Left lung (tissue), 10 donors: Measurements from ENCODE around the gene ZNF799. TPM values are rescaled to one million over a fixed set of nuclear protein-coding genes. Genes with fewer than 3 reads are reported as not detected.

ENCODE experiments used
- ATAC-seq: fragments of 200-7000 bp; cut with Tn5 transposase; one replicate; pipeline ENCODE4 v1.9.1; 2020; ENCODE audit warnings: moderate library complexity
- DNase-seq, 4 donors: peaks; one replicate each; pipeline ENCODE4 v3.0.0-alpha.2; 2013 to 2020
- H3K27ac ChIP-seq, 2 donors: fragments of 200-600 bp; sonication (generic) in 1 of 2; one replicate each; pipeline versions ENCODE4 v1.5.0 to v1.8.0; 2020 to 2021
- H3K27me3 ChIP-seq, 2 donors: fragments of 200-600 bp; sonication (generic) in 1 of 2; one replicate each; pipeline versions ENCODE4 v1.5.0 to v1.8.0; 2020 to 2021
- H3K36me3 ChIP-seq, 2 donors: fragments of 200-600 bp; sonication (generic) in 1 of 2; one replicate each; pipeline versions ENCODE4 v1.5.0 to v1.8.0; 2020 to 2021
- H3K4me1 ChIP-seq, 2 donors: fragments of 200-600 bp; one replicate each; pipeline ENCODE4 v1.8.0; 2021
- H3K4me3 ChIP-seq, 2 donors: fragments of 200-600 bp; sonication (generic) in 1 of 2; one replicate each; pipeline versions ENCODE4 v1.5.0 to v1.8.0; 2020 to 2021; ENCODE audit warnings: mild to moderate bottlenecking in 1 of 2
- H3K9me3 ChIP-seq, 2 donors: fragments of 200-600 bp; sonication (generic) in 1 of 2; one replicate each; pipeline versions ENCODE4 v1.5.0 to v1.8.0; 2020 to 2021
- CTCF ChIP-seq, 2 donors: fragments of 200-600 bp; sonication (generic) in 1 of 2; IDR thresholded peaks; one replicate each; pipeline versions ENCODE4 v1.5.0 to v1.8.0; 2021; ENCODE audit warnings: antibody characterized with exemption in 2 of 2
- intact Hi-C, 2 donors: fragments of 100-400 bp; cut with DNase I; formaldehyde crosslinking; loops; one replicate each; pipeline versions ENCODE4 v1.11.2 to v1.14.2; 2022
- polyA plus RNA-seq, 6 donors: library from polyadenylated mRNA; unstranded; fragments of 120-200 nt; gene quantifications; one replicate each; pipeline ENCODE4 v1.2.1, GENCODE V29; 2013; ENCODE audit not compliant: insufficient read length in 6 of 6
- total RNA-seq, 2 donors: library from RNA; stranded (reverse); fragmentation: NEBNext Ultra II Directional; extraction: Animal tissue kit (Norgen Biotek cat#: 25700); gene quantifications; one replicate each; pipeline ENCODE4 v1.2.1, GENCODE V29; 2021
- donor health status: DM: no; HTN: yes; CAD: no.
- donor health status: DM: no; HTN: no; CAD: no.

ZNF799 gene
- total and polyA plus RNA-seq, 8 donors = 4.2 to 14.8 (median 9.9) TPM

- no peak for ATAC-seq
Observed at GRCh38 chr19:12380444-12380737, 20.7 kb downstream of the ZNF799 start.

GRCh38 chr19:12379732-12380443 lies 21.2 kb downstream of the ZNF799 start:
- no peak for TF ChIP-seq CTCF (IDR thresholded peaks at IDR 0.05)
- H3K27ac ChIP-seq = no peak overlapping the region

More at GRCh38 chr19:12380444-12380737, 20.7 kb downstream of the ZNF799 start:
- Histone ChIP-seq H3K4me1 (no peaks in the 10 kb centered on the region), H3K27ac (no peak overlapping the region), H3K27me3 (no peaks in the 10 kb centered on the region), H3K4me3 (no peak overlapping the region), H3K36me3 (peaks cover 0 to 41% of the 10 kb centered on the region in 2 donors), H3K9me3 (peaks cover 0 to 84% of the 10 kb centered on the region in 2 donors)
- no peak for TF ChIP-seq CTCF (IDR thresholded peaks at IDR 0.05)
- intact Hi-C loops = no loop called here
- DNase-seq = no peak

GRCh38 chr19:12374026-12374425 lies 27.0 kb downstream of the ZNF799 start:
- no peak for TF ChIP-seq CTCF (IDR thresholded peaks at IDR 0.05)
- H3K9me3 ChIP-seq = peaks cover 0 to 37% of the 10 kb centered on the region in 2 donors
- no peak overlapping the region for H3K27ac ChIP-seq
- no peaks in the 10 kb centered on the region for H3K36me3 ChIP-seq
- intact Hi-C loops = no loop called here
- H3K4me1 ChIP-seq = no peaks in the 10 kb centered on the region
- ATAC-seq (no peak), DNase-seq (no peak)
- no peak overlapping the region for H3K4me3 ChIP-seq
- H3K27me3 ChIP-seq = no peaks in the 10 kb centered on the region

More at GRCh38 chr19:12379732-12380443, 21.2 kb downstream of the ZNF799 start:
- peaks cover 0 to 41% of the 10 kb centered on the region in 2 donors for H3K36me3 ChIP-seq
- H3K9me3 ChIP-seq = peaks cover 0 to 88% of the 10 kb centered on the region in 2 donors
- DNase-seq = no peak
- H3K27me3 ChIP-seq = no peaks in the 10 kb centered on the region
- ATAC-seq = no peak
- intact Hi-C loops = no loop called here
- H3K4me3 ChIP-seq = no peak overlapping the region
- H3K4me1 ChIP-seq = no peaks in the 10 kb centered on the region

GRCh38 chr19:12365236-12366162 lies 35.6 kb downstream of the ZNF799 start, which contains the start of gene ZNF442:
ZNF442 (minus strand) TSS chr19:12365683; CDS start chr19:12363631, 2,052 bp downstream.
- DNase-seq (peak; percentile 93 to 97 (median 97)), ATAC-seq (peak; percentile 99)
- TF ChIP-seq CTCF (IDR thresholded peaks at IDR 0.05) = peak; percentile 46 to 62
- Histone ChIP-seq H3K27ac (peak within 1 kb of the TSS; percentile 84 to 94), H3K27me3 (no peaks in the 10 kb centered on the region), H3K36me3 (no peaks in the 10 kb centered on the region), H3K4me3 (peak within 1 kb of the TSS; percentile 74 to 83), H3K9me3 (no peaks in the 10 kb centered on the region), H3K4me1 (peaks cover 0 to 20% of the 10 kb centered on the region in 2 donors)
- intact Hi-C loops = no loop called here
